ENCODE measurements around the gene SDCCAG8. TPM values are rescaled to one million over a fixed set of nuclear protein-coding genes. Genes with fewer than 3 reads are reported as not detected.
A peak's percentile ranks its signal among the peaks of the same experiment; 100 is the strongest.

Gene SDCCAG8
- total RNA-seq, 4 donors from 2014 or later = 24.5 to 52.7 (median 31.7) TPM

- TF ChIP-seq CTCF (IDR thresholded peaks at IDR 0.05) = no peak
- no peak for TF ChIP-seq POLR2AphosphoS5 (IDR thresholded peaks at IDR 0.05)
- no peaks in the 10 kb centered on the region for H3K27me3 ChIP-seq
- no peak overlapping the region for H3K4me3 ChIP-seq
- no peaks in the 10 kb centered on the region for H3K9me3 ChIP-seq
- intact Hi-C loops (cut with DNase I) = no loop called here
- H3K4me1 ChIP-seq = peaks cover 15 to 38% (median 22%) of the 10 kb centered on the region in 4 donors
- H3K27ac ChIP-seq (replicated peaks in 1 of 4) = no peak overlapping the region
- 83% methylated on average over 1 of the region's 10 CpGs for WGBS
- DNase-seq (ENCODE audit: extremely low spot score) = peak; percentile 68
- peaks cover 0 to 23% (median 9%) of the 10 kb centered on the region in 4 donors for H3K36me3 ChIP-seq
Observed at GRCh38 chr1:243497939-243498681, 242.3 kb downstream of the SDCCAG8 start.

GRCh38 chr1:243499248-243499647 is 243.4 kb downstream of the SDCCAG8 start:
- intact Hi-C loops (cut with DNase I) = no loop called here
- WGBS = 87% methylated on average over 4 of the region's 4 CpGs
- TF ChIP-seq POLR2A (IDR thresholded peaks at IDR 0.05; ENCODE audit: low read depth) (no peak), CTCF (IDR thresholded peaks at IDR 0.05) (no peak), EP300 (IDR thresholded peaks at IDR 0.05) (no peak), POLR2AphosphoS5 (IDR thresholded peaks at IDR 0.05) (no peak)

GRCh38 chr1:243499711-243500110 is 243.9 kb downstream of the SDCCAG8 start:
- H3K27me3 ChIP-seq = no peaks in the 10 kb centered on the region
- H3K4me1 ChIP-seq = peaks cover 15 to 29% (median 21%) of the 10 kb centered on the region in 4 donors
- peak; percentile 66 for DNase-seq (ENCODE audit: extremely low spot score)
- no peaks in the 10 kb centered on the region for H3K9me3 ChIP-seq
- TF ChIP-seq POLR2A (IDR thresholded peaks at IDR 0.05; ENCODE audit: low read depth) (no peak), EP300 (IDR thresholded peaks at IDR 0.05) (no peak), POLR2AphosphoS5 (IDR thresholded peaks at IDR 0.05) (no peak), CTCF (IDR thresholded peaks at IDR 0.05) (no peak)
- WGBS = 95% methylated on average over 10 of the region's 10 CpGs
- peaks cover under 1 to 39% (median 11%) of the 10 kb centered on the region in 4 donors for H3K36me3 ChIP-seq
- H3K27ac ChIP-seq (replicated peaks in 1 of 4) = no peak overlapping the region
- no peak overlapping the region for H3K4me3 ChIP-seq
- intact Hi-C loops (cut with DNase I) = no loop called here

More at GRCh38 chr1:243499248-243499647, 243.4 kb downstream of the SDCCAG8 start:
- peak; percentile 64 for DNase-seq (ENCODE audit: extremely low spot score)
- H3K4me3 ChIP-seq = no peak overlapping the region
- H3K9me3 ChIP-seq = no peaks in the 10 kb centered on the region
- H3K27ac ChIP-seq (replicated peaks in 1 of 4) = no peak overlapping the region
- no peaks in the 10 kb centered on the region for H3K27me3 ChIP-seq
- peaks cover 15 to 30% (median 22%) of the 10 kb centered on the region in 4 donors for H3K4me1 ChIP-seq
- H3K36me3 ChIP-seq = peaks cover 0 to 34% (median 11%) of the 10 kb centered on the region in 4 donors

- H3K36me3 ChIP-seq = peaks cover 5 to 47% (median 11%) of the 10 kb centered on the region in 4 donors
- DNase-seq (ENCODE audit: extremely low spot score) = peak; percentile 62
- H3K27ac ChIP-seq (replicated peaks in 1 of 4) = no peak overlapping the region
- peaks cover 10 to 21% (median 14%) of the 10 kb centered on the region in 4 donors for H3K4me1 ChIP-seq
- TF ChIP-seq EP300 (IDR thresholded peaks at IDR 0.05) (no peak), CTCF (IDR thresholded peaks at IDR 0.05) (no peak), POLR2AphosphoS5 (IDR thresholded peaks at IDR 0.05) (no peak), POLR2A (IDR thresholded peaks at IDR 0.05; ENCODE audit: low read depth) (no peak)
- H3K9me3 ChIP-seq = no peaks in the 10 kb centered on the region
- 90% methylated on average over 5 of the region's 5 CpGs for WGBS
- H3K27me3 ChIP-seq = no peaks in the 10 kb centered on the region
- intact Hi-C loops (cut with DNase I) = no loop called here
- H3K4me3 ChIP-seq = no peak overlapping the region
Observed at GRCh38 chr1:243500512-243500911, 244.7 kb downstream of the SDCCAG8 start.

Data from esophagus muscularis mucosa (tissue), 4 donors.